Measurements from ENCODE around the gene KMT5C. TPM values are rescaled to one million over a fixed set of nuclear protein-coding genes. Genes with fewer than 3 reads are reported as not detected.

KMT5C gene
- total RNA-seq, 4 donors from 2014 or later: 5.3 to 22.9 (median 6.8) TPM

DNA sequence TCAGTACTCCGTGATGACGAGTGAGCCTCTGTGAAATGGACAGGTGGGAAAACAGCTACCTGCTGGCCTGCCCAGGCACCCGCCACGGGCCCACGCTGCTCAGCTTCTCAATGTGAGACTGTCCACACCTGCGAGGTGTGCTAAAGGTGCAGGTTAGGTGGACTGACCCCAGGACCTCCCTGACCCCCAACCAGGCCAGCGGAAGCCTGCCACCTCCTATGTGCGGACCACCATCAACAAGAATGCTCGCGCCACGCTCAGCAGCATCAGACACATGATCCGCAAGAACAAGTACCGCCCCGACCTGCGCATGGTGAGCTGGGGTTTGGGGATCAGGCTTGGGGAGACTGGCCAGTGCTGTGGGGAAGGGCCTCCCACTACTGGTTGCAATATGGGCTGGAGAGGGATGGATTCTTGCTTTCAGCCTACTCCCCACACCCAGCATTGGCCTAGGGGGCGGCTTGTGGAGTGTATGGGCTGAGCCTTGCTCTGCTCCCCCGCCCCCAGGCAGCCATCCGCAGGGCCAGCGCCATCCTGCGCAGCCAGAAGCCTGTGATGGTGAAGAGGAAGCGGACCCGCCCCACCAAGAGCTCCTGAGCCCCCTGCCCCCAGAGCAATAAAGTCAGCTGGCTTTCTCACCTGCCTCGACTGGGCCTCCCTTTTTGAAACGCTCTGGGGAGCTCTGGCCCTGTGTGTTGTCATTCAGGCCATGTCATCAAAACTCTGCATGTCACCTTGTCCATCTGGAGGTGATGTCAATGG, 48.2 kb downstream of the KMT5C start:
- ATAC-seq (ENCODE audit: low FRiP score) (no peak), DNase-seq (ENCODE audit: low spot score) (no peak)
- TF ChIP-seq, protein P1, sequence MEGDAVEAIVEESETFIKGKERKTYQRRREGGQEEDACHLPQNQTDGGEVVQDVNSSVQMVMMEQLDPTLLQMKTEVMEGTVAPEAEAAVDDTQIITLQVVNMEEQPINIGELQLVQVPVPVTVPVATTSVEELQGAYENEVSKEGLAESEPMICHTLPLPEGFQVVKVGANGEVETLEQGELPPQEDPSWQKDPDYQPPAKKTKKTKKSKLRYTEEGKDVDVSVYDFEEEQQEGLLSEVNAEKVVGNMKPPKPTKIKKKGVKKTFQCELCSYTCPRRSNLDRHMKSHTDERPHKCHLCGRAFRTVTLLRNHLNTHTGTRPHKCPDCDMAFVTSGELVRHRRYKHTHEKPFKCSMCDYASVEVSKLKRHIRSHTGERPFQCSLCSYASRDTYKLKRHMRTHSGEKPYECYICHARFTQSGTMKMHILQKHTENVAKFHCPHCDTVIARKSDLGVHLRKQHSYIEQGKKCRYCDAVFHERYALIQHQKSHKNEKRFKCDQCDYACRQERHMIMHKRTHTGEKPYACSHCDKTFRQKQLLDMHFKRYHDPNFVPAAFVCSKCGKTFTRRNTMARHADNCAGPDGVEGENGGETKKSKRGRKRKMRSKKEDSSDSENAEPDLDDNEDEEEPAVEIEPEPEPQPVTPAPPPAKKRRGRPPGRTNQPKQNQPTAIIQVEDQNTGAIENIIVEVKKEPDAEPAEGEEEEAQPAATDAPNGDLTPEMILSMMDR (IDR thresholded peaks at IDR 0.05): no peak

DNA sequence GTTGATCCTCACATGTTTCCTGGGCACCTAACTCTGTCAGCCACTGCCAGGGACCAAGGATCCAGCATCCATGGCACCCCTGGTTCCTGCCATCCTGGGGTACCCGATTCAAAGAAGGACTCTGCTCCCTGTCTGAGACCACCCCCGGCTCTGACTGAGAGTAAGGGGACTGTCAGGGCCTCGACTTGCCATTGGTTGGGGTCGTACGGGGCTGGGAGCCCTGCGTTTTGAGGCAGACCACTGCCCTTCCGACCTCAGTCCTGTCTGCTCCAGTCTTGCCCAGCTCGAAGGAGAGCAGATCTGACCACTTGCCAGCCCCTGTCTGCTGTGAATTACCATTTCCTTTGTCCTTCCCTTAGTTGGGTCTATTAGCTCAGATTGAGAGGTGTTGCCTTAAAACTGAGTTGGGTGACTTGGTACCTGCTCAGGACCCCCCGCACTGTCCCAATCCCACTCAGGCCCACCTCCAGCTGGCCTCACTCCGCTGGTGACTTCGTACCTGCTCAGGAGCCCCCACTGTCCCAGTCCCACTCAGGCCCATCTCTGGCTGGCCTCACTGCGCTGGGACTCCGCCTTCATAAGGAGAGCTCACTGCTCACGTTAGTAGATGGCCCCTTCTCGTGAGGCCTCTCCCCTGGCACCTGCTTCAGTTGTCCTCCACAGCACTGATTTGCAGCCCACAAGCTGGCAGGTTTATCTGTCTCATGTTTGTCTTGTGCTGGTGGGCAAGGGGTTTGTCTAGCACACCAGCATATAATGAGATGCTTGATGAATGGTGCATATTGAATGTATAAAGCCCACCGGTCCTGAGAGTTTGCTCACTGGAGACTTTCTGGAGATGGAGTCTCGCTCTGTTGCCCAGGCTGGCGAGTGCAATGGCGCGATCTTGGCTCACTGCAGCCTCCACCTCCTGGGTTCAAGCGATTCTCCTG, 50.0 kb downstream of the KMT5C start:
- TF ChIP-seq, protein P1 (IDR thresholded peaks at IDR 0.05): no peak
- no peak for ATAC-seq (ENCODE audit: low FRiP score)

DNA sequence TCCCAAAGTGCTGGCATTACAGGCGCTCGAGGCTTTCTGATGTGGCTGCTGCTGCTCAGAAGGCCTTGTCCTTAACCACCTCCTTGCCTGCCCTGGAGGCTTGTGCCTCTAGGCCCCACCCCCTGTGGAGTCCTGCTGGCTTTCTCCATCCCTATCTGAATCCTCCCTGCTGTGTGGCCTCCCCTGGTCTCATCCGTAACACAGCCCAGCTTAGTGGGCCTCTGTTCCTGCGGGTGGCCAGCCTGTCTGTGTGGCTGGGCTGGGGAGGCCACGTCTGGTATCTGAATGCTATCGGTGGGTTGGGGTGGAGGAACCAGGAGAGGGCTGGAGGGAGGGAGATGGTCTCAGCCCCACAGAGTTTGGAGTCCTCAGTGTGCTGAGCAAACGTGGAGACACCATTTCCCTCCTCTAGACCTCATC, 50.8 kb downstream of the KMT5C start:
- no peak for DNase-seq (ENCODE audit: low spot score)
- ATAC-seq (ENCODE audit: low FRiP score): no peak
- TF ChIP-seq, protein P1 (IDR thresholded peaks at IDR 0.05): no peak

More for the DNA sequence above, 50.0 kb downstream of the KMT5C start:
- no peak for DNase-seq (ENCODE audit: low spot score)

DNA sequence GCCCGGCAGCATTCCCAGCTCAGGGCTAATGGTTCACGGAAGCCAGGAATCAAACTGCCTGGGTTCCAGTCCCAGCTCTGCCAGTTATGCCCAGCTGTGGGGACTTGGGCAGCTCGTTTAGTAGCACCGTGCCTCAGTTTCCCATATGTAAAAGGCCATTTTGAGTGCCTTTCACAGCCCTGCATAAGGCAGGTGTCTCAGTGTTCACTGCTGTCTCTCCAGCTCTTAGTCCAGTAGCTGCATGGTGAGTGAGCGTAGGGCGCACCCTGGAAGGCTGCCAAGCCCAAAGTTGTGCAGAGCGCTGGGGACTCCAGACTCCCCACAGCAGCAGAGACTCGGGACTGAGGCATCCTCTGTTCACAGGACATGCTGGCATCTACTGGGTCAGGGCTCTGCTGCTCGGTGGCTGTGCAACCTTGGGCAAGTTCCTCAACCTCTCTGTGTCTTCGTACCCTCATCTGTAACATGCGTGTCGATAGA, 51.6 kb downstream of the KMT5C start:
- no peak for ATAC-seq (ENCODE audit: low FRiP score)
- TF ChIP-seq, protein P1 (IDR thresholded peaks at IDR 0.05): no peak
- DNase-seq (ENCODE audit: low spot score): no peak

DNA sequence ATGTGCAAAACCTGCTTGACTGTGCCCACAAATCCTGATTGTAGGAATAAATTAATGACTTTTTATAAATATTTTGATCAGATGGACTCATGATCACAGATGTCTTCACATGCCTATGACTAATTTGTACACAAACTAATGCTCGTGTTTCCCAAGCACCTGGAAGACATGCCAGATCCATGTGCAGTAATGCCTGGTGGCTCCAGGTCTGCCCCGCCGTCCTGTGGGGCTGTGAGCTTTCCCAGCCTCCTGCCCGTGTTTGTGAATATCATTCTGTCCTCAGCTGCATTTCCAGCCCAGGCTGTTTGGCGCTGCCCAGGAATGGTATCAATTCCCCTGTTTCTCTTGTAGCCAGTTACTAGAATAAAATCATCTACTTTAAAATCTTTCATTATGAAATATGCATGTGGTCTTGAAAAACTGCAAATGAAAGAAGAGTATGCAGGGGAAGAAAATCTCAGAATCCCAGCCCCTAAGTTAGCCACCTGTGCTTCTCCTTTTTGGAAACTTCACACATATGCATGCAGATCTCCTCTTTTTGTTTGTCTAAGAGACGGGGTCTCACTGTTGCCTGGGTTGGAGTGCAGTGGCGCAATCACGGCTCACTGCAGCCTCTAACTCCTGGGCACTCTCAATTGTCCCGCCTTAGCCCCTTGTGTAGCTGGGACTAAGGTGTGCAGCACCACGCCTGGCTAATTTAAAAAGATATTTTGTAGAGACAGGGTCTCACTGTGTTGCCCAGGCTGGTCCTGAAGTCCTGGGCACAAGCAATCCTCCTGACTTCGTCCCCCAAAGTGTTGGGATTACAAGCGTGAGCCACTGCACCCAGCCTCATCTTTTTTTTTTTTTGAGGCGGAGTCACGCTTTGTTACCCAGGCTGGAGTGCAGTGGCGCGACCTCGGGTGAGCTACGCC, 52.3 kb downstream of the KMT5C start:
- DNase-seq (ENCODE audit: low spot score) (no peak), ATAC-seq (ENCODE audit: low FRiP score) (no peak)
- TF ChIP-seq, protein P1 (IDR thresholded peaks at IDR 0.05): no peak

All from omental fat pad (tissue), 4 donors.